Posterior cingulate gyrus (tissue), 11 donors: ENCODE data around the gene ZNF469.

Experiments used
- DNase-seq, 10 donors: peaks; one replicate each; pipeline versions ENCODE4 v3.0.0 to v3.0.0-alpha.2; 2020 to 2021; ENCODE audit warnings: mixed read lengths in 3 of 10
- intact Hi-C: fragments of 100-400 bp; cut with DNase I; formaldehyde crosslinking; loops from one replicate; pipeline ENCODE4 v1.15.1; 2023

ZNF469 gene

GRCh38 chr16:88345721-88346560 is 36.8 kb upstream of the ZNF469 start:
- peak in 4 of 10 donors; percentile 16 to 78 (median 70) for DNase-seq
- intact Hi-C loops, result no loop called here

GRCh38 chr16:88346680-88347505 is 35.9 kb upstream of the ZNF469 start:
- intact Hi-C loops, result no loop called here
- peak in 5 of 10 donors; percentile 2 to 63 (median 51) for DNase-seq

- DNase-seq, result peak in 5 of 10 donors; percentile 6 to 71 (median 55)
- intact Hi-C loops, result no loop called here
Observed at GRCh38 chr16:88347656-88348376, 34.9 kb upstream of the ZNF469 start.

- intact Hi-C loops, result no loop called here
- DNase-seq, result peak in 5 of 10 donors; percentile 2 to 71 (median 66)
Observed at GRCh38 chr16:88348377-88349152, 34.2 kb upstream of the ZNF469 start.

GRCh38 chr16:88349153-88349902 is 33.4 kb upstream of the ZNF469 start:
- peak in 1 of 10 donors; percentile 15 for DNase-seq
- intact Hi-C loops, result no loop called here

GRCh38 chr16:88349903-88350900 is 32.6 kb upstream of the ZNF469 start:
- peak in 5 of 10 donors; percentile 8 to 81 (median 46) for DNase-seq
- intact Hi-C loops, result no loop called here

- peak in 4 of 10 donors; percentile 4 to 61 (median 33) for DNase-seq
- intact Hi-C loops, result no loop called here
Observed at GRCh38 chr16:88350922-88351321, 31.8 kb upstream of the ZNF469 start.

GRCh38 chr16:88351491-88352101 is 31.2 kb upstream of the ZNF469 start:
- intact Hi-C loops, result no loop called here
- peak in 5 of 10 donors; percentile 3 to 69 (median 37) for DNase-seq

GRCh38 chr16:88352261-88353200 is 30.2 kb upstream of the ZNF469 start:
- intact Hi-C loops, result no loop called here
- DNase-seq, result peak in 5 of 10 donors; percentile 6 to 76 (median 56)

- DNase-seq, result peak in 5 of 10 donors; percentile 7 to 83 (median 17)
- intact Hi-C loops, result no loop called here
Observed at GRCh38 chr16:88353232-88353631, 29.5 kb upstream of the ZNF469 start.

- intact Hi-C loops, result no loop called here
- DNase-seq, result peak in 3 of 10 donors; percentile 16 to 57 (median 39)
Observed at GRCh38 chr16:88353691-88354090, 29.1 kb upstream of the ZNF469 start.

- intact Hi-C loops, result no loop called here
- peak in 5 of 10 donors; percentile 0 to 77 (median 55) for DNase-seq
Observed at GRCh38 chr16:88354229-88355092, 28.3 kb upstream of the ZNF469 start.

GRCh38 chr16:88355093-88355388 is 27.7 kb upstream of the ZNF469 start:
- intact Hi-C loops, result no loop called here
- peak in 1 of 10 donors; percentile 1 for DNase-seq

GRCh38 chr16:88355389-88356123 is 27.2 kb upstream of the ZNF469 start:
- intact Hi-C loops, result no loop called here
- DNase-seq, result peak in 4 of 10 donors; percentile 2 to 67 (median 58)
